Cardiac muscle cell (in vitro differentiated cells and primary cell): ENCODE measurements around the gene ACER3. TPM values are rescaled to one million over a fixed set of nuclear protein-coding genes. Genes with fewer than 3 reads are reported as not detected.

Source experiments
- DNase-seq, 2 donors: peaks; one replicate each; pipeline versions ENCODE4 v3.0.0 to v3.0.0-alpha.2; 2010 to 2017; ENCODE audit warnings: low read depth in 1 of 2, low spot score in 1 of 2
- H3K27ac ChIP-seq: fragments of 200-600 bp; sonication (generic); 2 replicates; pipeline ENCODE4 v1.5.1; 2016
- H3K27me3 ChIP-seq: fragments of 200-600 bp; sonication (generic); 2 replicates; pipeline ENCODE4 v1.6.0; 2016; ENCODE audit warnings: control low read depth
- H3K36me3 ChIP-seq: fragments of 200-600 bp; sonication (generic); 2 replicates; pipeline ENCODE4 v1.5.1; 2016; ENCODE audit warnings: control low read depth
- H3K4me1 ChIP-seq: fragments of 200-600 bp; sonication (generic); 2 replicates; pipeline ENCODE4 v1.8.1; 2017; ENCODE audit warnings: low read depth, mild to moderate bottlenecking, mixed run types
- H3K4me3 ChIP-seq: fragments of 200-600 bp; sonication (generic); 2 replicates; pipeline ENCODE4 v1.5.1; 2016; ENCODE audit warnings: mild to moderate bottlenecking
- H3K9me3 ChIP-seq: fragments of 200-600 bp; sonication (generic); 2 replicates; pipeline ENCODE4 v1.5.1; 2017; ENCODE audit warnings: low read depth, mild to moderate bottlenecking, control low read depth
- CTCF ChIP-seq: IDR thresholded peaks from 2 replicates; pipeline ENCODE4 v1.5.1; 2012; ENCODE audit warnings: low read depth, mild to moderate bottlenecking, low read length
- polyA plus RNA-seq: library from polyadenylated mRNA; unstranded; fragments of >200 nt; fragmentation: Nextera tagmentation; extraction: Ambion mirVana; gene quantifications from 2 replicates; pipeline ENCODE4 v1.2.1, GENCODE V29; 2016
- total RNA-seq: library from RNA; depleted of rRNA; stranded (reverse); fragments of >200 nt; gene quantifications from 2 replicates; pipeline ENCODE4 v1.2.3, GENCODE V29; 2016

Gene ACER3
- total and polyA plus RNA-seq, 2 experiments from 2014 or later = 5.6 to 9.8 TPM

GRCh38 chr11:77038029-77038824, 177.5 kb downstream of the ACER3 start:
- Histone ChIP-seq H3K27ac (no peak overlapping the region), H3K27me3 (peaks cover 27% of the 10 kb centered on the region), H3K36me3 (no peaks in the 10 kb centered on the region), H3K4me1 (no peaks in the 10 kb centered on the region), H3K9me3 (no peaks in the 10 kb centered on the region), H3K4me3 (no peak overlapping the region)
- TF ChIP-seq CTCF = no peak
- DNase-seq = no peak

- Histone ChIP-seq H3K4me3 (no peak overlapping the region), H3K27ac (no peak overlapping the region), H3K36me3 (no peaks in the 10 kb centered on the region), H3K9me3 (no peaks in the 10 kb centered on the region), H3K4me1 (no peaks in the 10 kb centered on the region), H3K27me3 (peaks cover 27% of the 10 kb centered on the region)
- TF ChIP-seq CTCF = no peak
- DNase-seq = no peak
These were observed 178.2 kb downstream of the ACER3 start for GRCh38 chr11:77038825-77039326.

GRCh38 chr11:77039491-77040400, 179.0 kb downstream of the ACER3 start:
- Histone ChIP-seq H3K27me3 (peaks cover 27% of the 10 kb centered on the region), H3K4me1 (no peaks in the 10 kb centered on the region), H3K36me3 (no peaks in the 10 kb centered on the region), H3K9me3 (no peaks in the 10 kb centered on the region), H3K27ac (no peak overlapping the region), H3K4me3 (peak overlapping the region; percentile 10)
- TF ChIP-seq CTCF = peak; percentile 72
- DNase-seq = peak; percentile 55 to 59

GRCh38 chr11:77040401-77040777, 179.7 kb downstream of the ACER3 start:
- Histone ChIP-seq H3K27ac (no peak overlapping the region), H3K4me1 (no peaks in the 10 kb centered on the region), H3K9me3 (no peaks in the 10 kb centered on the region), H3K4me3 (no peak overlapping the region), H3K27me3 (peaks cover 31% of the 10 kb centered on the region), H3K36me3 (no peaks in the 10 kb centered on the region)
- no peak for TF ChIP-seq CTCF
- DNase-seq = no peak

GRCh38 chr11:77040889-77041288, 180.2 kb downstream of the ACER3 start:
- Histone ChIP-seq H3K27ac (no peak overlapping the region), H3K27me3 (peaks cover 36% of the 10 kb centered on the region), H3K4me3 (no peak overlapping the region), H3K36me3 (no peaks in the 10 kb centered on the region), H3K9me3 (no peaks in the 10 kb centered on the region), H3K4me1 (no peaks in the 10 kb centered on the region)
- no peak for TF ChIP-seq CTCF
- DNase-seq = no peak
